PC-9 (cell line): ENCODE data around the gene ZDHHC21. TPM values are rescaled to one million over a fixed set of nuclear protein-coding genes. Genes with fewer than 3 reads are reported as not detected.
A peak's percentile ranks its signal among the peaks of the same experiment; 100 is the strongest.

Source experiments
- BruUV-seq: library from RNA; stranded (reverse); fragments of 400-500 nt; replicated peaks from 2 replicates; lab custom pipeline; 2021; lab: Mats Ljungman, UMichigan
- CTCF ChIA-PET: fragments of 300-600 bp; sonication (Branson Sonifier 250); formaldehyde crosslinking; loops from one replicate; lab custom pipeline; 2022; ENCODE audit warnings: antibody characterized with exemption; lab: Charles Lee
- POLR2A ChIA-PET: fragments of 300-600 bp; sonication (Branson Sonifier 250); formaldehyde crosslinking; loops from one replicate; lab custom pipeline; 2022; ENCODE audit warnings: antibody characterized with exemption; ENCODE audit not compliant: unreplicated experiment; lab: Charles Lee
- DNase-seq, 2 experiments: peaks; one replicate each; pipeline versions ENCODE4 v3.0.0 to v3.0.0-alpha.2; 2015 to 2022; ENCODE audit warnings: mixed read lengths in 1 of 2
- H2AFZ ChIP-seq: fragments of 200-600 bp; sonication (generic); 2 replicates; pipeline ENCODE4 v1.8.1; 2017; ENCODE audit warnings: antibody characterized with exemption
- H3F3A ChIP-seq: fragments of 200-600 bp; sonication (generic); 2 replicates; pipeline ENCODE4 v1.8.1; 2017; ENCODE audit warnings: antibody characterized with exemption, mild to moderate bottlenecking, low read depth; ENCODE audit not compliant: insufficient read depth
- H3K27ac ChIP-seq: fragments of 200-600 bp; sonication (generic); 2 replicates; pipeline ENCODE4 v1.6.1; 2016; ENCODE audit warnings: mixed run types
- H3K27me3 ChIP-seq: fragments of 200-600 bp; sonication (generic); 2 replicates; pipeline ENCODE4 v1.6.1; 2016; ENCODE audit warnings: low read depth, mixed run types; ENCODE audit not compliant: insufficient read depth
- H3K36me3 ChIP-seq: fragments of 200-600 bp; sonication (generic); 2 replicates; pipeline ENCODE4 v1.6.1; 2016; ENCODE audit warnings: low read depth, mixed run types
- H3K4me1 ChIP-seq: fragments of 200-600 bp; sonication (generic); replicated peaks from 2 replicates; pipeline ENCODE4 v1.6.1; 2016; ENCODE audit warnings: mixed run types; ENCODE audit not compliant: insufficient read depth
- H3K4me2 ChIP-seq: fragments of 200-600 bp; sonication (generic); 2 replicates; pipeline ENCODE4 v1.6.1; 2017; ENCODE audit warnings: mixed run types
- H3K4me3 ChIP-seq: fragments of 200-600 bp; sonication (generic); 2 replicates; pipeline ENCODE4 v1.6.1; 2016; ENCODE audit warnings: mixed run types
- H3K79me2 ChIP-seq: fragments of 200-600 bp; sonication (generic); 2 replicates; pipeline ENCODE4 v1.6.1; 2017; ENCODE audit warnings: low read depth, mixed run types
- H3K9me2 ChIP-seq: fragments of 200-600 bp; sonication (generic); 2 replicates; pipeline ENCODE4 v1.8.1; 2017; ENCODE audit warnings: mild to moderate bottlenecking; ENCODE audit not compliant: insufficient read depth
- H3K9me3 ChIP-seq: fragments of 200-600 bp; sonication (generic); 2 replicates; pipeline ENCODE4 v1.8.1; 2016; ENCODE audit warnings: low read depth; ENCODE audit not compliant: insufficient read depth
- H4K20me1 ChIP-seq: fragments of 200-600 bp; sonication (generic); 2 replicates; pipeline ENCODE4 v1.8.1; 2017; ENCODE audit not compliant: insufficient read depth
- CTCF ChIP-seq: fragments of 200-600 bp; sonication (generic); conservative IDR thresholded peaks from 2 replicates; pipeline ENCODE4 v1.6.1; 2017; ENCODE audit warnings: mixed run types, antibody characterized with exemption, mild to moderate bottlenecking, moderate library complexity
- EZH2 ChIP-seq: fragments of 200-600 bp; sonication (generic); IDR thresholded peaks from 2 replicates; pipeline ENCODE4 v1.8.0; 2017; ENCODE audit warnings: antibody characterized with exemption, low read depth
- intact Hi-C: fragments of 100-400 bp; cut with micrococcal nuclease; formaldehyde crosslinking; loops from one replicate; pipeline ENCODE4 v1.10.0; 2022; ENCODE audit not compliant: unreplicated experiment
- total RNA-seq: library from RNA; stranded (reverse); gene quantifications from 2 replicates; pipeline ENCODE4 v1.2.3, GENCODE V29; 2021

Gene ZDHHC21
- total RNA-seq, 1 experiment from 2014 or later = 5.3 TPM

DNA sequence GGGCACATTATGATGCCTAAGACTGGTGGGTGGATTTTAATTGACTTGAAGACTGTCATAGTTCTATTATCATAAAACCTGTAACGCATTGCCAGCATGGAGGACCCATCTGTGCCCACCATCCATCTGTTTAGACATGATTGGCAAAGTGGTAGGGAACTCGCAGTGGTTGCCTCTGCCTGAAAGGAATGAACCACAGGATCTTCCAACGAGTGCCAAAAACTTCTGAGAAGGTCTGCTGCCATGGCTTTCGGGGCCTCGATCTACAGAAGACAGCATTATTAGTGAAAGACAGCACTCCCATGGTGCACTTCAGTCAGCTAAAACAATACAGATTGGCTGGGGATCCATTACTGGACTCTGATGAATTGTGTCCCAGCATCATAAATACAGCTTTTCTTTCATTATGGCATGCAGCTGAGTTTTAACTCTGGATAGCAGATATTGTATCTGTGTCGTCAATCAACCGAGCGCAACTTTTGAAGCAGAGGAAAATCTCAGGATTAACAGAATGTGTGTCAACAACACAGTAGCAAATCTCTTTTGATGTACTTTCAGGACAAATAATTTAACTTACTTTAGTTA, 74.3 kb downstream of the ZDHHC21 start:
- POLR2A ChIA-PET = no interaction called here
- no TSS peak for BruUV-seq

DNA sequence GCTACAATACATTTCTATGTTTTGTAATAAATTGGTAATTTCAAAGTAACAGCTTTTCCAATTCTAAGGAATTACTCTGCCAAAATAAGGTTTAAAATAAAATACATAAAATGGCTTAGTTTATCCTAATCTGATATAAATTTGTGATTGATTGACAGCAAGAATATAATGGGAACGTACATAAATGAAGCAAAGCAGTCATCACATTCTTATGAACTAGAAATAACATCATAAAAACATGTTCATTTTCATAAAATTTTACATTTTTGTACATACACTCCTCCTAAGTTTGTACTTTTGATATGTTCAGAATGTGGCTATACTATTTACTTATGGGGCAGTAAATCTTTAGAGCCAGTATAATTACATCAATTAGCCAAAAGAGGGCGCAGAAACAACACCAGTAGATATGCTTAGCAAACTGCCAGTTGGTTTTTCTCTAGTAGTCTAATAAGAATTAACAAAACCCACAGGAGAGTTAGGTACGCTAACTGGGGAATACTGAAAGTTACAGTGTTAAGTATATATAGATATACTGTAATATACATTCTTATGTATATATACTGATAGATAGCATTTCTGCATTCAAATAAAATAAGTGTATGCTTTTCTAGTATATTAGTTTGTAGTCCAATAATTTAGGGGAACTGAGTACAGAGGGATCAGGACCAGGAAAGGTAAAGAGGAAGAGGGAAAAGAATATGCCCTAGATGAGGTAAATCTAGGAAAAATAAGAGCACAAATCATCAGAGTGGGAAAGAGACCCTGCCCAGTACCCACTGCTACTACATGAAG, 76.8 kb downstream of the ZDHHC21 start:
- POLR2A ChIA-PET = no interaction called here
- H3K36me3 ChIP-seq = no peaks in the 10 kb centered on the region
- H3F3A ChIP-seq = no peaks in the 10 kb centered on the region
- DNase-seq = no peak
- H3K4me2 ChIP-seq = no peak overlapping the region
- H3K4me3 ChIP-seq = no peak overlapping the region
- TF ChIP-seq CTCF = peak; percentile 67
- no peak for TF ChIP-seq EZH2
- no peaks in the 10 kb centered on the region for H3K79me2 ChIP-seq
- no peaks in the 10 kb centered on the region for H3K27me3 ChIP-seq
- no TSS peak for BruUV-seq
- no peaks in the 10 kb centered on the region for H3K9me3 ChIP-seq
- H2AFZ ChIP-seq = no peak overlapping the region
- intact Hi-C loops = loop anchor here (1.0 to 5.0 kb wide), 2 partner anchors 152 to 521 kb away; no protein-coding TSS in a partner anchor
- no peaks in the 10 kb centered on the region for H4K20me1 ChIP-seq
- H3K4me1 ChIP-seq = no peaks in the 10 kb centered on the region
- CTCF ChIA-PET = no interaction called here
- H3K27ac ChIP-seq = no peak overlapping the region
- H3K9me2 ChIP-seq = no peaks in the 10 kb centered on the region

More for the DNA sequence above, 74.3 kb downstream of the ZDHHC21 start:
- no peak overlapping the region for H3K4me2 ChIP-seq
- H3F3A ChIP-seq = no peaks in the 10 kb centered on the region
- H3K9me3 ChIP-seq = no peaks in the 10 kb centered on the region
- no peaks in the 10 kb centered on the region for H4K20me1 ChIP-seq
- TF ChIP-seq CTCF (no peak), EZH2 (no peak)
- CTCF ChIA-PET = no interaction called here
- no peaks in the 10 kb centered on the region for H3K27me3 ChIP-seq
- no peak overlapping the region for H2AFZ ChIP-seq
- H3K36me3 ChIP-seq = no peaks in the 10 kb centered on the region
- no peaks in the 10 kb centered on the region for H3K79me2 ChIP-seq
- H3K27ac ChIP-seq = no peak overlapping the region
- H3K4me1 ChIP-seq = no peaks in the 10 kb centered on the region
- no peak overlapping the region for H3K4me3 ChIP-seq
- intact Hi-C loops = loop anchor here (5.0 kb wide), 1 partner anchor 518 kb away; no protein-coding TSS in a partner anchor
- DNase-seq = no peak
- H3K9me2 ChIP-seq = no peaks in the 10 kb centered on the region

DNA sequence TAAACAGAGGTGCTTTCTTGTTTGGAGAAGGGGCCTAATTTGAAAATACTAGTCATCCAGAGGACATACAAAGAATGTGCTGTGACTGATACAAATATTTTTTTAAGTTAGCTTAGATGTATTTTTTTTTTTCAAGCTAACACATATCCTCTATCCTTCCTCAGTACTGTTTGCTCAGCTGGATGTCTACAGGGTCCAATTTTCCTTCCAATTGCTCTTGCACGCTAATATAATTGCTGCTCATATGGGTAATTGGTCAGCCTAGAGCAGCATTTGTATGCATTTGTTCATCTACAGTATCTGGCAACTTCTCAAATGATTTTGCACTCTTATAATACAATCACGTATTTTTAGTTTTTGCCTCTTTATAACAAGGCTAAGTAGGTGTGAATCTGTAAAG, 84.7 kb downstream of the ZDHHC21 start:
- TF ChIP-seq CTCF (no peak), EZH2 (no peak)
- BruUV-seq = no TSS peak
- no peaks in the 10 kb centered on the region for H3K4me1 ChIP-seq
- H3K36me3 ChIP-seq = no peaks in the 10 kb centered on the region
- no peaks in the 10 kb centered on the region for H3K9me3 ChIP-seq
- POLR2A ChIA-PET = no interaction called here
- intact Hi-C loops = no loop called here
- H2AFZ ChIP-seq = no peak overlapping the region
- CTCF ChIA-PET = no interaction called here
- no peaks in the 10 kb centered on the region for H3K27me3 ChIP-seq
- H4K20me1 ChIP-seq = no peaks in the 10 kb centered on the region
- H3K27ac ChIP-seq = no peak overlapping the region
- no peaks in the 10 kb centered on the region for H3F3A ChIP-seq
- DNase-seq = no peak
- no peak overlapping the region for H3K4me3 ChIP-seq
- no peaks in the 10 kb centered on the region for H3K9me2 ChIP-seq
- no peak overlapping the region for H3K4me2 ChIP-seq
- no peaks in the 10 kb centered on the region for H3K79me2 ChIP-seq
